Measurements from ENCODE around the gene BBS10.

The BBS10 gene

DNA sequence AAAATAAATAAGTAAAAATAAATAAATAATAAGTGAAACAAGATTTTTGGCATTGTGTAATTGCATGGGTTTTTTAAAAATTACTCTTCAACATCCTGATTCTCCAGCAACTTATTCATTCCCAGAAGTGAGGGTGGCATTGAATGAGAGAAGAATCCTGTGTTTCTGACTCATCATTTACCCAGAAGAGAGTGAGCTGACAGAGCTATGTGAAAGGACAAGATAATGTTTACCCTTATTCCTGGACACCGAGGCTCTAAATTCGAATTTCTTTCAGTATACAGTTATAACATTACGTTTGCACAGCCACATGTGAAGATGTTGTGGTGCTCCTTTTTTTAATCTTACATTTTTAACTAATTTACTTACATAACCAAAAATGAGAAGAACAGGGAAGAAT, 36.4 kb downstream of the BBS10 start:
- no peak overlapping the region for H3K27ac ChIP-seq
- TF ChIP-seq, protein P1, sequence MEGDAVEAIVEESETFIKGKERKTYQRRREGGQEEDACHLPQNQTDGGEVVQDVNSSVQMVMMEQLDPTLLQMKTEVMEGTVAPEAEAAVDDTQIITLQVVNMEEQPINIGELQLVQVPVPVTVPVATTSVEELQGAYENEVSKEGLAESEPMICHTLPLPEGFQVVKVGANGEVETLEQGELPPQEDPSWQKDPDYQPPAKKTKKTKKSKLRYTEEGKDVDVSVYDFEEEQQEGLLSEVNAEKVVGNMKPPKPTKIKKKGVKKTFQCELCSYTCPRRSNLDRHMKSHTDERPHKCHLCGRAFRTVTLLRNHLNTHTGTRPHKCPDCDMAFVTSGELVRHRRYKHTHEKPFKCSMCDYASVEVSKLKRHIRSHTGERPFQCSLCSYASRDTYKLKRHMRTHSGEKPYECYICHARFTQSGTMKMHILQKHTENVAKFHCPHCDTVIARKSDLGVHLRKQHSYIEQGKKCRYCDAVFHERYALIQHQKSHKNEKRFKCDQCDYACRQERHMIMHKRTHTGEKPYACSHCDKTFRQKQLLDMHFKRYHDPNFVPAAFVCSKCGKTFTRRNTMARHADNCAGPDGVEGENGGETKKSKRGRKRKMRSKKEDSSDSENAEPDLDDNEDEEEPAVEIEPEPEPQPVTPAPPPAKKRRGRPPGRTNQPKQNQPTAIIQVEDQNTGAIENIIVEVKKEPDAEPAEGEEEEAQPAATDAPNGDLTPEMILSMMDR (conservative IDR thresholded peaks at IDR 0.05): no peak
- TF ChIP-seq ZFX (IDR thresholded peaks at IDR 0.05): no peak

DNA sequence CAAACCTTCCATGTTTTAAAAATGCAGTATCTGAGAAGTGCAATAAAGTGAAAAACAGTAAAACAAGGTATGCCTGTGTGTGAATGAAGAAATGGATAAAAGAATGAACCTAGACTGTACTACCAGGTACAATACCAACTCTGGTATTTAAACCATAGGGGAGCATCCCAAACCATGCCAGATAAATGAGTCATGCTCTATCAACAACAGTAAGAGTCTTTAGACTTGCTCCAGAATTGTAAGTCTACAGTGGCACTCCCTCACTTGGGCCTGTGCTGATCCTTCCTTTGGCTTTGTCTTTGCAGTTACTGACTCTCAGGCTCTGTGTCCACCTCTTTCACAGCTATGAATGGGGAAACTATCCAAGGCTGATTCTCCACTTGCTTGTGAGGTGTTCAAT, 38.1 kb downstream of the BBS10 start:
- no peak for TF ChIP-seq ZFX (IDR thresholded peaks at IDR 0.05)
- TF ChIP-seq, protein P1 (conservative IDR thresholded peaks at IDR 0.05): no peak
- H3K27ac ChIP-seq: no peak overlapping the region

DNA sequence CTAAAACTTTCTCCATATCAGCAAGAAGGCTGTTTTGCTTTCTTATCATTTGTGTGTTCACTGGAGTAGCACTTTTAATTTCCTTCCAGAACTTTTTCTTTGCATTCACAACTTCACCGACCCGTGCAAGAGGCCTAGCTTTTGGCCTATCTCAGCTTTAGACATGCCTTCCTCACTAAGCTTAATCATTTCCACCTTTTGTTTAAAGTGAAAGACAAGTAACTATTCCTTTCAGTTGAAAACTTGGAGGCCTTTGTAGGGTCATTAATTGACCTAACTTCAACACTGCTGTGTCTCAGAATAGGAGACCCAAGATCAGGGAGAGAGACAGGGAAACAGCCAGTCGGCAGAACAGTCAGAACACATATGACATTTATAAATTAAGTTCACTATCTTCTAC, 39.3 kb downstream of the BBS10 start:
- H3K27ac ChIP-seq: no peak overlapping the region
- TF ChIP-seq, protein P1 (conservative IDR thresholded peaks at IDR 0.05): no peak
- no peak for TF ChIP-seq ZFX (IDR thresholded peaks at IDR 0.05)

DNA sequence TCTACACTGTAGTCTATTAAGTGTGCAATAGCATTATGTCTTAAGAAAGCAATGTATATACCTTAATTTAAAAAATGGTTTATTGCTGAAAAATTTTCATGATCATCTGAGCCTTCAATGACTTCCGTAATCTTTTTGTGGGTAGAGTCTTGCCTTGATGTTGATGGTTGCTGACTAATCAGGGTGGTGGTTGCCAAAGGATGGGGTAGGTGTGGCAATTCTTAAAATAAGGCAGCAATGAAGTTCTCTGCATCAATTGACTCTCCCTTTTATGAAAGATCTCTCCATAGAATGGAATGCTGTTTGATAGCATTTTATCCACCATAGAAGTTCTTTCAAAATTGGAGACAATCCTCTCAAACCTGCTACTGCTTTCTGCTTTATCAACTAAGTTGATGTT, 41.1 kb downstream of the BBS10 start:
- no peak overlapping the region for H3K27ac ChIP-seq
- no peak for TF ChIP-seq ZFX (IDR thresholded peaks at IDR 0.05)
- TF ChIP-seq, protein P1 (conservative IDR thresholded peaks at IDR 0.05): no peak

DNA sequence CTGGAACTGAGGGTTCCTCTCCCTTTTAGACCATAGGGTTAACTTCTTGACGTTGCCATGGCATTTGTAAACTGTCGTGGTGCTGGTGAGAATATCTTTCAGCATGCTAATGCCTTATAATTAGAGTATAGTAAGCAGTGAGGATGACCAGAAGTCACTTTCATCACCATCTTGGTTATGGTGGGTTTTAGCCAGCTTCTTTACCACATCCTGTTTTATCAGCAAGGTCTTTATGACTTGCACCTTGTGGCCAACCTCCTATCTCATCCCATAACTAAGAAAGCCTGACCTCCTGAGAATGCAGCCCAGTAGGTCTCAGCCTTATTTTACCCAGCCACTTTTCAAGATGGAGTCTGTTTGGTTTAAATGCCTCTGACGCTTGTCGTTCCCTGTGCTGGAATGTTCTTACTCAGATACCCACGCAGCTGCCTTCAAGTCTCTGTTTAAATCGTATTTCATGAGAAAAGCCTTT, 44.2 kb downstream of the BBS10 start:
- TF ChIP-seq ZFX (IDR thresholded peaks at IDR 0.05): no peak
- TF ChIP-seq, protein P1 (conservative IDR thresholded peaks at IDR 0.05): no peak
- H3K27ac ChIP-seq: no peak overlapping the region

DNA sequence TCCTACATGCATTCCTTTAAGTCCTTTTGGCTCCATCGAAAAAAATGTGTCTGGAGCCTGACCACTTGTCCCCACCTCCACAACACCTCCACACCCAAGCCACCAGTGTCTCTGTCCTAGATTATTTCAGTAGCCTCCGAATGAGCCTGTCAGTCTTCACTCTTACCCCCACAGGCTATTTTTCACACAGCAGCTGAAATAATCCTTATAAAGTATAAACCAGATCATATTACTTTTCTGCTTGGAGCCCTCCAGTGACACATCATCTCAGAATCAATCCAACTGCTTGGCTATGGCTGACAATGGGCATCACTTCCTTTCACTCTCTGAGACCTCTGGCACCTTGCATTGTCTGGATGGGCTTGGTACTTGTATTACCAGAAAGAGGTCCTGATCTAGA, 44.9 kb downstream of the BBS10 start:
- TF ChIP-seq, protein P1 (conservative IDR thresholded peaks at IDR 0.05): no peak
- no peak for TF ChIP-seq ZFX (IDR thresholded peaks at IDR 0.05)

DNA sequence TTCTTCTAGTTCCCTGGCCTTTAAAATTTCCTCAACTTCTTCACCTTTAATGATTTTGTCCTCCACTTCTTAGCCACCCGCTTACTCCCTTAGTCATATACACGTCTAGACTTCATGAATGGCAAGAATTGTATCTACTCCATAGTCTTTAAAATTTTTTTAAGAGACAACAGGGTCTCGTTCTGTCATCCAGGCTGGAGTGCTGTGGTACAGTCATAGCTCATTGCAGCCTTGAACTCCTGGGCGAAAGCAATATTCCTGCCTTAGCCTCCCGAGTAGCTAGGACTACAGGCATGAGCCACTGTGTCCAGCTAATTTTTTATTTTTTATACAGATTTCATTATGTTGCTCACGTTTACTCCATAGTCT, 47.9 kb downstream of the BBS10 start:
- TF ChIP-seq ZFX (IDR thresholded peaks at IDR 0.05): no peak
- TF ChIP-seq, protein P1 (conservative IDR thresholded peaks at IDR 0.05): no peak
- no peak overlapping the region for H3K27ac ChIP-seq

More for the DNA sequence above, 44.9 kb downstream of the BBS10 start:
- no peak overlapping the region for H3K27ac ChIP-seq

Data from C4-2B (cell line).